GM12878 (cell line): Measurements from ENCODE around the gene GATAD2B. TPM values are rescaled to one million over a fixed set of nuclear protein-coding genes. Genes with fewer than 3 reads are reported as not detected.
A peak's percentile ranks its signal among the peaks of the same experiment; 100 is the strongest.

Experiments
- ATAC-seq: fragments of 200-7000 bp; cut with Tn5 transposase; 3 replicates; pipeline ENCODE4 v1.9.1; 2020; ENCODE audit warnings: mild to moderate bottlenecking, moderate library complexity
- BruUV-seq: library from RNA; stranded (reverse); fragments of 400-500 nt; replicated peaks from 2 replicates; lab custom pipeline; 2021; lab: Mats Ljungman, UMichigan
- CTCF ChIA-PET: fragments of 300-600 bp; sonication (Branson Sonifier 250); formaldehyde crosslinking; extraction: SDS; loops from one replicate; lab custom pipeline; 2021; ENCODE audit warnings: inconsistent platforms; lab: Yijun Ruan, JAX
- POLR2A ChIA-PET: fragments of 350-600 bp; formaldehyde crosslinking; extraction: SDS; loops from one replicate; lab custom pipeline; 2021; ENCODE audit warnings: inconsistent platforms; lab: Charles Lee
- RAD21 ChIA-PET: fragments of 300-600 bp; sonication (Branson Sonifier 250); formaldehyde crosslinking; loops from one replicate; lab custom pipeline; 2023; ENCODE audit warnings: antibody characterized with exemption; ENCODE audit not compliant: unreplicated experiment; lab: Charles Lee
- SMC1A ChIA-PET: fragments of 300-600 bp; sonication (Branson Sonifier 250); formaldehyde crosslinking; loops from one replicate; lab custom pipeline; 2023; ENCODE audit not compliant: unreplicated experiment, uncharacterized antibody; lab: Charles Lee
- DNase-seq: peaks from one replicate; pipeline ENCODE4 v3.0.0-alpha.2; 2011; ENCODE audit warnings: low read depth, low spot score
- FAIRE-seq: peaks from 3 replicates; lab custom pipeline; 2011; peaks lifted over from hg19 to GRCh38; lab: Jason Lieb, UNC
- H2AFZ ChIP-seq: 2 replicates; pipeline ENCODE4 v1.6.0; 2011; ENCODE audit warnings: low read depth, low read length, control low read depth; ENCODE audit not compliant: control insufficient read depth
- H3K27ac ChIP-seq: 2 replicates; pipeline ENCODE4 v1.5.1; 2011; ENCODE audit warnings: control low read depth; ENCODE audit not compliant: control insufficient read depth, insufficient read depth
- H3K27me3 ChIP-seq, 2 experiments: replicated peaks in 1 of 2; 2 replicates each; pipeline versions ENCODE4 v1.6.0 to v1.6.1; 2011; ENCODE audit warnings: low read length in 1 of 2; ENCODE audit not compliant: control insufficient read depth in 2 of 2, insufficient read depth in 2 of 2
- H3K36me3 ChIP-seq, 2 experiments: 2 replicates each; pipeline ENCODE4 v1.5.1; 2011; ENCODE audit warnings: low read length in 1 of 2; ENCODE audit not compliant: control insufficient read depth in 2 of 2, insufficient read depth in 2 of 2
- H3K4me1 ChIP-seq: 2 replicates; pipeline ENCODE4 v1.6.1; 2011; ENCODE audit warnings: mild to moderate bottlenecking, low read length, moderate library complexity, mixed read lengths; ENCODE audit not compliant: control insufficient read depth, insufficient read depth
- H3K4me2 ChIP-seq: 2 replicates; pipeline ENCODE4 v1.6.0; 2011; ENCODE audit warnings: control low read depth; ENCODE audit not compliant: control insufficient read depth, insufficient read depth
- H3K4me3 ChIP-seq: fragments of 200-600 bp; sonication (generic); 2 replicates; pipeline ENCODE4 v1.5.1; 2016
- H3K79me2 ChIP-seq: 2 replicates; pipeline ENCODE4 v1.6.0; 2011; ENCODE audit warnings: low read length; ENCODE audit not compliant: control insufficient read depth, insufficient read depth
- H3K9ac ChIP-seq: 2 replicates; pipeline ENCODE4 v1.8.0; 2011; ENCODE audit warnings: low read length, control low read depth, mixed read lengths; ENCODE audit not compliant: control insufficient read depth, insufficient read depth
- H3K9me3 ChIP-seq: replicated peaks from 3 replicates; pipeline ENCODE4 v1.5.1; 2011; ENCODE audit warnings: mild to moderate bottlenecking, low read length; ENCODE audit not compliant: control insufficient read depth, insufficient read depth
- H4K20me1 ChIP-seq: 2 replicates; pipeline ENCODE4 v1.6.0; 2011; ENCODE audit not compliant: control insufficient read depth, insufficient read depth
- CBFB ChIP-seq: IDR thresholded peaks from 2 replicates; pipeline ENCODE4 v1.6.1; 2016; ENCODE audit warnings: antibody characterized with exemption, low read depth
- EED ChIP-seq: sonication (generic); IDR thresholded peaks from 2 replicates; pipeline ENCODE4 v1.6.1; 2016; ENCODE audit warnings: antibody characterized with exemption, low read depth
- EP300 ChIP-seq, 2 experiments: fragments of 150-350 bp in 1 of 2; IDR thresholded peaks; 2 replicates each; pipeline ENCODE4 v1.6.1; 2011 to 2012; ENCODE audit warnings: low read depth in 2 of 2, low read length in 2 of 2, borderline replicate concordance in 1 of 2, improper control_type of control experiment in 1 of 2, inconsistent platforms in 1 of 2; ENCODE audit not compliant: control insufficient read depth in 1 of 2
- GATAD2B ChIP-seq: fragments of 450-650 bp; conservative IDR thresholded peaks from 2 replicates; pipeline ENCODE4 v1.6.1; 2017; ENCODE audit warnings: low read depth, mild to moderate bottlenecking, moderate library complexity
- IRF3 ChIP-seq: fragments of 450-650 bp; IDR thresholded peaks from 2 replicates; pipeline ENCODE4 v1.6.1; 2014; ENCODE audit warnings: mild to moderate bottlenecking
- MLLT1 ChIP-seq: fragments of 450-650 bp; IDR thresholded peaks from 2 replicates; pipeline ENCODE4 v1.6.1; 2016; ENCODE audit warnings: mild to moderate bottlenecking
- MTA2 ChIP-seq: fragments of 450-650 bp; IDR thresholded peaks from 2 replicates; pipeline ENCODE4 v1.6.1; 2016; ENCODE audit warnings: low read depth, mild to moderate bottlenecking, moderate library complexity
- MXI1 ChIP-seq: fragments of 150-350 bp; IDR thresholded peaks from 2 replicates; pipeline ENCODE4 v1.6.1; 2011; ENCODE audit warnings: low read depth, mild to moderate bottlenecking, inconsistent platforms, low read length, improper control_type of control experiment
- POLR2AphosphoS5 ChIP-seq: IDR thresholded peaks from 2 replicates; pipeline ENCODE4 v1.6.1; 2011; ENCODE audit warnings: mild to moderate bottlenecking, low read length, inconsistent platforms
- ZBTB40 ChIP-seq: fragments of 450-650 bp; IDR thresholded peaks from 2 replicates; pipeline ENCODE4 v1.6.1; 2016; ENCODE audit warnings: mild to moderate bottlenecking, moderate library complexity, borderline replicate concordance
- WGBS: methylation state at CpG from one replicate; pipeline ENCODE4 v1.1.6; 2016; ENCODE audit warnings: low lambda C conversion rate; ENCODE audit not compliant: insufficient replicate concordance, insufficient coverage; ENCODE audit errors: missing lambda C conversion rate; 5-methylcytosine and 5-hydroxymethylcytosine counted together
- in situ Hi-C: fragments of 300-500 bp; cut with MboI; formaldehyde crosslinking; loops from 9 replicates; pipeline ENCODE4 v1.14.3; 2018; ENCODE audit warnings: mixed read lengths
- intact Hi-C: fragments of 100-400 bp; cut with micrococcal nuclease; formaldehyde crosslinking; loops from one replicate; pipeline ENCODE4 v1.14.2; 2022; ENCODE audit not compliant: unreplicated experiment
- polyA plus RNA-seq, 11 experiments: library from polyadenylated mRNA; depleted of rRNA in 4 of 11; unstranded in 6 of 11; stranded (reverse) in 5 of 11; fragments of >200 nt; fragmentation: Nextera tagmentation in 4 of 11; fragmentation: Illumina TruSeq in 1 of 11; extraction: Ambion mirVana in 4 of 11; extraction: Trizol in 1 of 11; gene quantifications; 1 replicate in 1 of 11; 2 replicates in 10 of 11; pipeline versions ENCODE4 v1.2.1 to v1.2.3, GENCODE V29; 2011 to 2016; ENCODE audit warnings: inconsistent platforms in 2 of 11, missing spikeins in 2 of 11, low read depth in 1 of 11
- total RNA-seq, 4 experiments: library from RNA; depleted of rRNA in 3 of 4; stranded (reverse); fragments of >200 nt in 3 of 4; fragmentation: Illumina TruSeq in 1 of 4; extraction: Trizol in 1 of 4; gene quantifications; 2 replicates each; pipeline versions ENCODE4 v1.2.1 to v1.2.3, GENCODE V29; 2013 to 2021
- TF ChIP-seq, protein P1 (sequence below): fragments of 450-650 bp; IDR thresholded peaks from 2 replicates; pipeline ENCODE4 v1.6.1; 2017; ENCODE audit warnings: mild to moderate bottlenecking, moderate library complexity

GATAD2B gene
- total and polyA plus RNA-seq, 10 of the 15 experiments (the other 5 are each of a cell fraction or from before 2014, with no cell fraction given) = 2.4 to 63.1 (median 8.7) TPM

- Histone ChIP-seq H2AFZ (peak overlapping the region; percentile 38; the same call in 1 of the 2 replicates), H3K4me1 (peaks cover 14% of the 10 kb centered on the region; the same call in 1 of the 2 replicates), H3K36me3 (peaks cover 19 to 27% of the 10 kb centered on the region in 2 experiments), H3K4me2 (peak overlapping the region; percentile 96), H3K9ac (peak overlapping the region; percentile 64), H3K27me3 (no peaks in the 10 kb centered on the region), H4K20me1 (peaks cover 12% of the 10 kb centered on the region; the same call in 1 of the 2 replicates), H3K4me3 (peak overlapping the region; percentile 89), H3K79me2 (peaks cover 69% of the 10 kb centered on the region), H3K9me3 (no peaks in the 10 kb centered on the region), H3K27ac (peak overlapping the region; percentile 93)
- intact Hi-C loops (no loop called here), in situ Hi-C loops (no loop called here)
- RAD21 ChIA-PET = interaction anchor here (1.5 to 2.2 kb wide), 3 partner anchors 9 to 20 kb away, joined by 7 to 10 read pairs (median 8); partner anchors contain the start of genes CREB3L4, DENND4B and JTB
- SMC1A ChIA-PET = interaction anchor here (1.3 to 6.9 kb wide), 4 partner anchors 8 to 29 kb away, joined by 3 to 31 read pairs (median 6); partner anchors contain the start of genes CREB3L4 and RAB13
- POLR2A ChIA-PET = interaction anchor here (0.7 to 5.5 kb wide), 6 partner anchors 9 to 246 kb away, joined by 4 to 38 read pairs (median 8); partner anchors contain the start of genes CREB3L4, DENND4B, GATAD2B and JTB
- ATAC-seq = peak; percentile 55
- DNase-seq = no peak
- TSS peak; percentile 38 for BruUV-seq
- CTCF ChIA-PET = interaction anchor here (1.1 to 5.0 kb wide), 2 partner anchors 11 to 29 kb away, joined by 5 to 27 read pairs; partner anchors contain the start of genes DENND4B and RAB13
- whole genome bisulfite sequencing = 1% methylated on average over 13 of the region's 13 CpGs
- FAIRE-seq = peak; percentile 52
- TF ChIP-seq GATAD2B (peak; percentile 18; the same call in 1 of the 2 replicates), MXI1 (peak; percentile 67), MLLT1 (peak; percentile 79; the same call in 1 of the 2 replicates), MTA2 (peak; percentile 49; the same call in 1 of the 2 replicates), POLR2AphosphoS5 (peak; percentile 91), ZBTB40 (peak; percentile 62; the same call in 1 of the 2 replicates), EP300 (IDR thresholded peaks at IDR 0.05; ENCODE audit: borderline replicate concordance in 1 of 2, control insufficient read depth in 1 of 2, low read depth in 2 of 2, low read length in 2 of 2) (peak; percentile 18 to 59; a peak in 1 of 4 replicates), EED (peak; percentile 54), IRF3 (no peak; the same call in 1 of the 2 replicates), CBFB (no peak)
- TF ChIP-seq, protein P1, sequence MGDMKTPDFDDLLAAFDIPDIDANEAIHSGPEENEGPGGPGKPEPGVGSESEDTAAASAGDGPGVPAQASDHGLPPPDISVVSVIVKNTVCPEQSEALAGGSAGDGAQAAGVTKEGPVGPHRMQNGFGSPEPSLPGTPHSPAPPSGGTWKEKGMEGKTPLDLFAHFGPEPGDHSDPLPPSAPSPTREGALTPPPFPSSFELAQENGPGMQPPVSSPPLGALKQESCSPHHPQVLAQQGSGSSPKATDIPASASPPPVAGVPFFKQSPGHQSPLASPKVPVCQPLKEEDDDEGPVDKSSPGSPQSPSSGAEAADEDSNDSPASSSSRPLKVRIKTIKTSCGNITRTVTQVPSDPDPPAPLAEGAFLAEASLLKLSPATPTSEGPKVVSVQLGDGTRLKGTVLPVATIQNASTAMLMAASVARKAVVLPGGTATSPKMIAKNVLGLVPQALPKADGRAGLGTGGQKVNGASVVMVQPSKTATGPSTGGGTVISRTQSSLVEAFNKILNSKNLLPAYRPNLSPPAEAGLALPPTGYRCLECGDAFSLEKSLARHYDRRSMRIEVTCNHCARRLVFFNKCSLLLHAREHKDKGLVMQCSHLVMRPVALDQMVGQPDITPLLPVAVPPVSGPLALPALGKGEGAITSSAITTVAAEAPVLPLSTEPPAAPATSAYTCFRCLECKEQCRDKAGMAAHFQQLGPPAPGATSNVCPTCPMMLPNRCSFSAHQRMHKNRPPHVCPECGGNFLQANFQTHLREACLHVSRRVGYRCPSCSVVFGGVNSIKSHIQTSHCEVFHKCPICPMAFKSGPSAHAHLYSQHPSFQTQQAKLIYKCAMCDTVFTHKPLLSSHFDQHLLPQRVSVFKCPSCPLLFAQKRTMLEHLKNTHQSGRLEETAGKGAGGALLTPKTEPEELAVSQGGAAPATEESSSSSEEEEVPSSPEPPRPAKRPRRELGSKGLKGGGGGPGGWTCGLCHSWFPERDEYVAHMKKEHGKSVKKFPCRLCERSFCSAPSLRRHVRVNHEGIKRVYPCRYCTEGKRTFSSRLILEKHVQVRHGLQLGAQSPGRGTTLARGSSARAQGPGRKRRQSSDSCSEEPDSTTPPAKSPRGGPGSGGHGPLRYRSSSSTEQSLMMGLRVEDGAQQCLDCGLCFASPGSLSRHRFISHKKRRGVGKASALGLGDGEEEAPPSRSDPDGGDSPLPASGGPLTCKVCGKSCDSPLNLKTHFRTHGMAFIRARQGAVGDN = 0 out of 2 replicates have a peak, but pooled peaks have one; percentile 52
Observed at GRCh38 chr1:153957744-153958110, 35.0 kb upstream of the GATAD2B start.
